Measurements from ENCODE around the gene CAMKMT.

The CAMKMT gene

DNA sequence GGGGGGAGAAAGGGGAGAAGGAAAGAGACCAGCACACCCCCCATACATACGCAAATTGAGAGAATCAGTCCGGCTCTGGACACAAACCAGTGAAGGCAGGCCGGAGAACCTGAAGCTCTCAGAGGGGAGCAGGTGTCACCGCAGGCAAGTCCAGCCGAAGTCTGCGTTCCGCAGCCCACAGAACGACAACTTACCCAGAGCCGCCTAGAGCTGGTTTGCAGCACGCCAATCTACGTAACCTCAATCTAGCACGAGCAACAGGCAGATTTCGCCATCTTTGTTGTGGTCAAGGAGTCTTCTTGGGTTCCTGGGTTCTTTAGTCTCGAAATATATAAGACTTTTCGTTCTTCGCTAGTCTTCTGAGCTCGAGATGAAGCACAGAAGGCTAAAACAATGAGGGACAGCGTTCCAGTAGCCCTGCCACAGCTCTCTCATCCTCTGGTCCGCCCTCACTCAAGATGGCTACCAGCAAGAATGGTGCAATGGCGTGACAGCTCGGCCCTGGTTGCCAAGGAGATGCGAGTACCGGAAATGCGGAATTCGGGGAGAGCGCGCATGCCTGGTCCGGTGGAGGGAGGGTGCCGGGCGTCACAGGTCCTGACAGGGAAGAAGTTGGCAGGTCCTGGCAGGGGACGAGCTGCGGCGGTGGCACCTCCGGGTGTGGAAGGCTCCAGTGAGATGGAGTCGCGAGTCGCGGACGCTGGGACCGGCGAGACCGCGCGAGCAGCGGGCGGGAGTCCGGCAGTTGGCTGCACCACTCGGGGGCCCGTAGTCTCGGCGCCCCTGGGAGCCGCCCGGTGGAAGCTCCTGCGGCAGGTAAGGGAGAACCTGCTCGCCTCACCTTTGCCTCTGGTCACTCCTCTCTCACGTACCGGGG is at the start of gene CAMKMT, which contains the start of gene PREPL:
TSS of gene CAMKMT (plus strand) at position 618 of the 877 bp plus-strand sequence.
TSS of gene PREPL (minus strand) at position 165 of the 877 bp plus-strand sequence. CDS start 15,152 bp downstream, outside the sequence.
- peak; percentile 97 for DNase-seq (ENCODE audit: low read depth)

DNA sequence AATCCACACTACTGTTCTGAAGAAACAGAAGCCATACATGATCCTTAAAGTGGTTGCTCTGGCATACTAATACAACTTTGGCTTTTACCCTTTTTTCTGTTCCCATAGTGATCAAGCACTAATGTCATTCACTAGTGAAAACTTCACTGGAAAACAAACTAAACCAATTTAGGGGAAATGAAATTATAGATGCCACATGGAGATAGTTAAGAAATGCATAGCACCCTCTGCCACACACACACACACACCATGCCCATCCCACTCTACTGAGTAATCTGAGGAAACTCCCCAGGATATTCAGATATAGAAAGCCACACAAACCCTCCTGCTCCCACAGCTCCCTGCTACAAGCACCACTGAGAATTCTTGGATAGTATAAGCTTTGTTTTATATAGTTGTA is 47.4 kb upstream of the CAMKMT start:
- no peak for DNase-seq (ENCODE audit: low read depth)

DNA sequence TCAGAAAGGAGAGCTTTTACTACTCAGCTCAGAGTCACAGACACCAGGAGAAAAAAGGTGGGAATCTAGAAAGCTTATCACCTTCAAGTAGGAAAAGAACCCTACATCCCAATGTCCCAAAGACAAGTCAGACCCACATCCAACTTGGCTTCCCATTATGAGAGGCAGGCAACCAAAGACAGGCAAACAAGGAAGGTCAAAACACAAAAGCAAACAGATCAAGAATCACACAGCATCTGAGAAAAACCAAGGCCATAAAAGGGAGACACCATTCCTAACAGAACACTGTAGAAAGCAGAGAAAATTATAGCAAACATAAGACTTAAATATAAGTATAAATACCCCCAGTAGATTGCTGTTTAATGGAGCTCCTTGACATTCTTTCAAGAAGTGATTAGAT is 45.8 kb upstream of the CAMKMT start:
- DNase-seq (ENCODE audit: low read depth): no peak

GRCh38 chr2:44320832-44321231 is 40.9 kb upstream of the CAMKMT start:
- peak; percentile 29 for DNase-seq (ENCODE audit: low read depth)

DNA sequence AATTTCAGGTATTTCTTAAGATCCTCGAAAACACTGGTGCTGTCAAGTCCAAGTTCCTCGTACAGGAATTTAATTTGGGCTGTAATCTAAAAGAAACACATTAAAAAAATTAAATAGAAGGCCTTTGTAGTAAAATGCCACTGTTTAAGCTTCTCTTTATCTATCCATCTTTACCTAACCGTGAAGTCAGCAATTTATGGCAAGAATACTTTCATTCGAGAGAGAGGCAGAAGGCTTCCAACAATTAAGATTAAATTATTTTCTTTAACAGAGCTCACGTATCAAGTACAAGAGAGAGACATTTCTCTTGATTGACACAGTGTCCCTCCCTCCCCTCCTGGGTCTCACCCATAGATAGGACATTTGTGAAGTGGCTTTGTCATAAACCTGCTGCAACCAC is 40.4 kb upstream of the CAMKMT start:
- DNase-seq (ENCODE audit: low read depth): no peak

DNA sequence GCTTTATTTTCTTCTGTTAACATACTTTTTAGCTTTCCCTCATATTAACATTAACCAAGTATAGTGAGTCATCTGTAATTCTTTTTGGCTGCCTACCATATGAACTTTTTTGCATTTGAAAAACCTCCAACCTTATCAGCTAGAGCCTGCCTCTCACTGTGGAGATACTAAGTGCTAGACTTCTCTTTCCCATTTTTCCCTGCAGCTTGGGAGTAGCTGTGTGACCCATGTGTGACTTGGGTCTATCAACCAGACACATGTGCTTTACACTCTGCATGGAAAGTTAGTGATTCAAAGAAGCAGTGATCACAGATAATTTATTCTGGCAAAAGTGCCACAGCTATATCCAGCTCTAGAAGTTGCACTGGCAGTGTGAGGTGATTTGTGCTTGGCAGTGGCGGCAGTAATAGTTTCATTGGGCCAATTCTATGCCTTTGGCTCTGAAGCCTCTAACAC is 36.7 kb upstream of the CAMKMT start:
- DNase-seq (ENCODE audit: low read depth): peak; percentile 71

DNA sequence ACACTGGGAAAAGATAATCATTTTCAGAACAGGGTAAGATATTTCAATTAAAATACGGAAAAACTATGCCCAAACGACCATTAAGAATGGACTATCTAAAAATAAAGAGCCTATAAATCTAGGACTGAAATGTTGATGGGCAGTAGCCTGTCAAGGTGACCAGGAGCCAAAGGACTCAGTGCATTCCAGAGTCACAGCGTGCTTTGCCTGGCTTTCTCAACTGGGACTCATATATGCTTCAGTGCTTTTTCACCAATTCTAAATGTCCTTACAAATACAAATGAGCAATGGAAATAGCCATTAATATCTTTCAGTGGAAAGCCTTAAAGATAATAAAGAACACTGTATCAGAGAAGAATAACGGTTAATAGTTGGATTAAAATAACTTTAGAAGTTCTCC is 35.9 kb upstream of the CAMKMT start:
- no peak for DNase-seq (ENCODE audit: low read depth)

DNA sequence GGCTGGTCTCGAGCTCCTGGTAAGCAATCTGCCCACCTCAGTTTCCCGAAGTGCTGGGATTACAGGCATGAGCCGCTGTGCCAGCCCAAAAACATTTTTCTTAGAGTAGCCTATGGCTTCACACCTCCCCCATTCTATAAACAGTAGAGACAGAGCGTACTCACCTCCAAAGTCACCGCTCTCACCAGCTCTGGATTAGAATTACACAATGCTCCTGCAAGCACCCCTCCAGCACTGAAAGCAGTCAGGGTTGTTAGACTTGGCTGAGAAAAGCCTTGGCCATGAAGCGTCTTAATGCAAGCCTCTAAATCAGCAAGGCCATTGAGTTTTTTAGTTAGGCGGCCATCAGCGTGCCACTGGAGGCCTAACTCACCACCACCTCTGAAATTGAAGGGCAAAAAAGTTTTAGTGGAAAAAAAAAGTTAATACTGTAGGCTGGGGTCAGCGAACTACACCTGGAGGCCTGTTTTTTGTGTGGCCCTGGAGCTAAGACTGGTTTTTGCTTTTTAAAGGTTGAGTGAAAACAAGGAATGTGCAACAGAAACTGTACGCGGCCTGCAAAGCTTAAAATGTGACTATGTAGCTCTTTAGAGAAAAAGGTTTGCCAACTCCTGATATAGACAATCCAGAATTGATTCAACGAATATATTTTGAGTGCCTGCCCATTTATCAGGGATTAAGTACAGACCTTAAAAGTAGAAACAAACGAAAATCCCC is 35.0 kb upstream of the CAMKMT start:
- no peak for DNase-seq (ENCODE audit: low read depth)

DNA sequence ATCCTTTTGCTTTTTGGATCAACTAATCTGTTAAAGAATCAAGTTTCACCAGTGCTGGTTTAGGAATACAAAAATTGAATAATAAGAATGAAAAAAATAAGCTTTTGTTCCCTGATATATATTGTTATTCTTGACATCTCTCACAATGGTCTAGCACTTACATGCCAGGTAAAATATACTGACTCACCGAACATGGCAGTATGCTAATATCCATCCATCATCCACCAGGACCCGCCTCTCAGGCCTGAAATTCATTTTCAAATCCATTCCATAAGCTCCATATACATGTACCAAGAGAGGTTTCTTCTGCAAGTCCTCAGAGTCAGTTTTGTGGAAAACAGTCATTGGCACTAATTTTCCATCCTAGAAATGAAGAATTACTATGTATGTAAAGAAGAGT is 33.0 kb upstream of the CAMKMT start:
- no peak for DNase-seq (ENCODE audit: low read depth)

- DNase-seq (ENCODE audit: low read depth): no peak
These were observed 32.4 kb upstream of the CAMKMT start for GRCh38 chr2:44329343-44329742.

DNA sequence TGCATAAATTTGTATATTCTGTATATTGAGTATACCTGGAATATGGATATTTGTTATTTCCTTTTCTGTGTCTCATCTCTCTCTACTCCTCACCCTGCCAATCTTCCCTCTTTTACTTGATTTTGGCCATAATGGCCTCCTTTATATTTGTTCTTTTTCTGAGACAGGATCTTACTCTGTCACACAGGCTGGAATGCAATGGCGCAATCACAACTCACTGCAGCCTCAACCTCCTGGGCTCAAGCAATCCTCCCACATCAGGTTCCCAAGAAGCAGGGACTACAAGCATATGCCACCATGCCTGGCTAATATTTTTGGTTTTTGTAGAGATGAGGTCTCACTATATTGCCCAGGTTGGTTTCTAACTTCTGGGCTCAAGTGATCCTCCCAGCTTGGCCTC is 30.9 kb upstream of the CAMKMT start:
- DNase-seq (ENCODE audit: low read depth): peak; percentile 48

GRCh38 chr2:44333994-44334393 is 27.8 kb upstream of the CAMKMT start:
- no peak for DNase-seq (ENCODE audit: low read depth)

DNA sequence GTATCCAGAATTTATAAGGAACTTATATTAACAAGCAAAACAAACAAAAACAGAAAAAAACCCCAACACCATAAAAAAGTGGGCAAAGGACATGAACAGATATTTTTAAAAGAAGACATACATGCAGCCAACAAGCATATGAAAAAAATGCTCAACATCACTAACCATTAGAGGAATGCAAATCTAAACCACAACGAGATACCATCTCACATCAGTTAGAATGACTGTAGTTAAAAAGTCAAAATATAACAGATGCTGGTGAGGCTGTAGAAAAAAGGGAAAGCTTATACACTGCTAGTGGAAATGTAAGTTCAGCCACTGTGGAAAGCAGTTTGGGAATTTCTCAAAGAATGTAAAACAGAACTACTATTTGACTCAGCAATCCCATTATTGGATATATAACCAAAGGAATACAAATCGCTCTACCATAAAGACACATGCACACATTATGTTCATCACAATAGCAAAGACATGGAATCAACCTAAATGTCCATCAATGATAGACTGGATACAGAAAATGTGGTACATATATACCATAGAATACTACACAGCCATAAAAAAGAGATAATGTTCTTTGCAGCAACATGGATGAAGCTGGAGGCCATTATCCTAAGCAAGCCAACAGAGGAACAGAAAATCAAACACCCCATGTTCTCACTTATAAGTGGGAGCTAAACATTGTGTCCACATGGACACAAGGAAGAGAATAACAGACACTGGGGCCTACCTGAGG is 25.8 kb upstream of the CAMKMT start:
- DNase-seq (ENCODE audit: low read depth): peak; percentile 80

GRCh38 chr2:44342854-44343253 is 18.9 kb upstream of the CAMKMT start:
- DNase-seq (ENCODE audit: low read depth): peak; percentile 23

DNA sequence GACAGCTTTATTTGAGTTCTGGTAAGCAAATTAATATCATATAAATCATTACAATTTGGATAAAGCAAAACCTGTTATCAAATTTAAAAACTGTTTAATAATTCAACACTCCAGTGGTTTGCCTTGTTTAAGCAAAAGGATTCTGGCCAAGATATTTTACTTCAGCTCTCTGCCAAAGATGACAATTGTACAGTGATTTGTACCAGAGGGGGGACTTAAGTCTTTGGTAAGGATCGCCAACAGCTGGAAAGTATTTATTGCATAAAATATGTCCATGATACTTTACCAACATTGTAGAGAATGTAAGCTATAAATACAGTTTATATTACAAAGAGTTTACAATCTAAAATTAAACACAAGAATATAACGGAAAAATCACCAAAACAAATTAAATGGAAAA is 14.2 kb upstream of the CAMKMT start:
- no peak for DNase-seq (ENCODE audit: low read depth)

- peak; percentile 90 for DNase-seq (ENCODE audit: low read depth)
These were observed 13.3 kb upstream of the CAMKMT start for GRCh38 chr2:44348400-44348799.

- DNase-seq (ENCODE audit: low read depth): no peak
These were observed 12.2 kb upstream of the CAMKMT start for GRCh38 chr2:44349506-44349905.

GRCh38 chr2:44351088-44351487 is 10.7 kb upstream of the CAMKMT start:
- peak; percentile 89 for DNase-seq (ENCODE audit: low read depth)

DNA sequence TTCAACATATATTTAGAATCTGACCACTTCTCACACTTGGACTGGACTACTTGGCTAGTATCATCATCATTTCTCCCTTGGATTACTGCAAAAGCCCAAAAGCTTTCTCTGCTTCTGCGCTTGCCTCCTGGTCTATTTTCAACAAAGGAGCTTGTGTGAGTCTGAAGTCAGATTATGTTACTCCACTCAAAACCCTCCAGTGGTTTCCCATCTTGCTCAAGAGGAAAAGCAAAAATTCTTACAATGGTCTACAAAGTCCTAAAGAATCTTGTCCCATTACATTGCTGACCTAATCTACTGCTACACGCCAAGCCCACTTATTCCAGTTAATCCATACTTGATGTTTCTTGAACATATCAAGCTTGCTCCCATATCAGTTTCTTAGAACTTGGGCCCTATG is 10.1 kb upstream of the CAMKMT start:
- DNase-seq (ENCODE audit: low read depth): peak; percentile 45

DNA sequence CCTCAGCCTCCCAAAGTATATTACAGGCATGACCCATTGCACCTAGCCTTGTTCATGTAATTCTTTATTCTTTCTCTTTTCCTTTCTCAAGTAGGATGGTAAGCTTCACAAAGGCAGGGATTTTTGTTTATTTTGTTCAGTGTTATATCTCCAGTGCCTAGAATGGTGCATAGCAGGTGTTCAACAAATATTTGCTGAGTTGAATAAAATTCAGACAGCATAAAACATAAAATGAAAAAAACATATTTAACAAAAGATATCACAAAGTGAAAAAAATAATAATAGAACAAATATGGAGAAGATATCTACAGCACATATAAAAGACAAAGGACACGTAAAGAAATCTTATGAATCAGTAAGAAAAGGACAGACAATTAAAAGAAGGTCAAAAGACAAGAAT is 9.2 kb upstream of the CAMKMT start:
- DNase-seq (ENCODE audit: low read depth): no peak

GRCh38 chr2:44354761-44355160 is 7.0 kb upstream of the CAMKMT start:
- DNase-seq (ENCODE audit: low read depth): no peak

DNA sequence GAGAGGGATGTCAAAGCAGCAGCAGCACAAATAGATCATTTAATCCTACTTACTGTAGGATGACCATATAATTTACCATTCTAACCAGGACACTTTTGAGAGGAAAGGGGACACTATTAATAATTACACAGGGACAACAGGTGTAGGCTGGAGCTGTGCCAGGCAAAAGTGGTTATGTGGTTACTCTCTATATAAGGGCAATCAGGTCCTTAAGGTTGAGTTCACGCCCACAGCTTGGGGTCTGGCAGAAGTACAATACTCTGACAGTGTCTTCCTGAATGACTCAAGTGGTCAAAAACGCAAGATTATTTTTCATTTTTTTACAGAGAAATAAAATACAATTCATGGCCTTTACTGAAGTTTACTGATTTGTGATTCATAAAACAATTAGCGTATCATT is 3.2 kb upstream of the CAMKMT start:
- DNase-seq (ENCODE audit: low read depth): peak; percentile 48

Data from EH (cell line).